SJCRH30 (cell line): ENCODE data around the gene ADM5. TPM values are rescaled to one million over a fixed set of nuclear protein-coding genes. Genes with fewer than 3 reads are reported as not detected.

Source experiments
- DNase-seq, 2 experiments: peaks; one replicate each; pipeline ENCODE4 v3.0.0-alpha.2; 2015 to 2020
- H3K27ac ChIP-seq: fragments of 250-450 bp; sonication (Bioruptor Pico); 2 replicates; pipeline ENCODE4 v1.5.1; 2020; ENCODE audit warnings: mild to moderate bottlenecking, moderate library complexity
- H3K27me3 ChIP-seq: fragments of 250-450 bp; sonication (Bioruptor Pico); 2 replicates; pipeline ENCODE4 v1.5.1; 2020; ENCODE audit warnings: mild to moderate bottlenecking, moderate library complexity
- H3K36me3 ChIP-seq: fragments of 250-450 bp; sonication (Bioruptor Pico); 2 replicates; pipeline ENCODE4 v1.5.1; 2020; ENCODE audit warnings: mild to moderate bottlenecking, moderate library complexity
- H3K4me1 ChIP-seq: fragments of 250-450 bp; sonication (Bioruptor Pico); 2 replicates; pipeline ENCODE4 v1.5.1; 2020; ENCODE audit warnings: mild to moderate bottlenecking, moderate library complexity
- H3K4me3 ChIP-seq: fragments of 250-450 bp; sonication (Bioruptor Pico); 2 replicates; pipeline ENCODE4 v1.5.1; 2020; ENCODE audit warnings: mild to moderate bottlenecking, moderate library complexity
- H3K9me3 ChIP-seq: fragments of 250-450 bp; sonication (Bioruptor Pico); replicated peaks from 2 replicates; pipeline ENCODE4 v1.5.1; 2020; ENCODE audit warnings: mild to moderate bottlenecking, moderate library complexity
- total RNA-seq: library from RNA; depleted of rRNA; stranded (reverse); fragments of >200 nt; shearing (Covaris generic); gene quantifications from 2 replicates; pipeline ENCODE4 v1.2.3, GENCODE V29; 2014

The ADM5 gene
- total RNA-seq, 1 experiment from 2014 or later, result 7.7 TPM

DNA sequence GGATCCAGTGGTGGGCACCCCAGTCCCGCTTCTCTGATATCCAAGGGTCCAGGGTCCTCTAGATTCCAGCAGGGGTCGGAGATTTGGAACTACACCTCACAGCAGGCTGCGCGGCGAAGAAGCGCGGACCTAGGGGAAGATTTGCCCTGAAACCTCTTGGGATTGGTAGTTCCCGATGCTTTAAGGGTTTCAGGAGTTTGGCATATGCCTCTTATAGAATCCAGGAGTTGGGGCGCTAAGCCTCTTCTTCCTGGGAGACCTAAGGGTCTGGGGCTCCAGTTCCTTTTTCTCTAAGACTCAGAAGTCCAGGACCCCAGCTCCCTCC, 23.3 kb upstream of the ADM5 start:
- peak overlapping the region; percentile 70 for H3K4me3 ChIP-seq
- H3K9me3 ChIP-seq, result no peaks in the 10 kb centered on the region
- no peak for DNase-seq
- no peaks in the 10 kb centered on the region for H3K27me3 ChIP-seq
- peaks cover 8% of the 10 kb centered on the region for H3K36me3 ChIP-seq
- 0 out of 2 replicates have a peak, but pooled peaks cover 3% of the 10 kb centered on the region for H3K4me1 ChIP-seq
- H3K27ac ChIP-seq, result peak overlapping the region; percentile 26; the same call in 1 of the 2 replicates

DNA sequence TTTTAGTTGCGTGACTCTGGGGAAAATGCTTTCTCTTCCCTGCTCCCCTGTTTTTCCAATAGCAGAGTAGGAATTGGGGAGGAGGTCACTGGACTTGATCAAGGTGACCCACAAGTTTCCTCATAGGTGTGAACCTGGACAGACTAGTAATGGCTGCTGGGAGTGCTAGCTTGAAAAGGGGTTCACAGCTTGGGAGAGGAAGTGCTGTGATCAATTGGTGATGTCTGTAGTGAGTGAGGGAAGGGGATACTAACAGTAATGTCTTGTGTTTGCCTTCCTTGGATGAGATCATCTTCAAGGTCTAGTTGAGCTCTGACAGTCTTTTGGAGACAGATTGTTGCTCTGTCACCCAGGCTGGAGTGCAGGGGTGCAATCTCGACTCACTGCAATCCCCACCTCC, 21.9 kb upstream of the ADM5 start:
- 0 out of 2 replicates have a peak, but pooled peaks cover 3% of the 10 kb centered on the region for H3K4me1 ChIP-seq
- DNase-seq, result no peak
- H3K9me3 ChIP-seq, result no peaks in the 10 kb centered on the region
- no peak overlapping the region for H3K4me3 ChIP-seq
- H3K27ac ChIP-seq, result no peak overlapping the region
- H3K36me3 ChIP-seq, result peaks cover 3% of the 10 kb centered on the region
- no peaks in the 10 kb centered on the region for H3K27me3 ChIP-seq

DNA sequence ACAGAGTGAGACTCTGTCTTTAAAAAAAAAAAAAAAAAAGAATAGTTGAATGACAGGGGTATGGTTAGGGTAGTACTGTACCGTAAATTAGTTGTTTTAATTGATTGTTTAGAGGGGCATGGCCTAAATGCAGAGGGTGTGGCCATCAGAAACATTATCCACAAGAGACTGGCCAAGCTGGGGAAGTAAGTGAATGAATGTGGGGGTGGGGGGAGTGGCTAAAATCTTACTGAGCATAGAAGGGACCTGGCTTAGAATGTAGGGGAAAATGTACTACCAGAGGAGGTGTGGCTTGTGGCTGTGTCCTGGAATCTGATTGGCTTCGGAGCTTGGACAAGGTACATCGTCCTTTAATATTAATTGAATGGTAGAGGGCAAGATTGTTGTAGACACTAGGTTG, 19.9 kb upstream of the ADM5 start:
- no peaks in the 10 kb centered on the region for H3K4me1 ChIP-seq
- H3K27me3 ChIP-seq, result no peaks in the 10 kb centered on the region
- H3K36me3 ChIP-seq, result peaks cover 3% of the 10 kb centered on the region
- H3K4me3 ChIP-seq, result no peak overlapping the region
- H3K9me3 ChIP-seq, result no peaks in the 10 kb centered on the region
- no peak for DNase-seq
- no peak overlapping the region for H3K27ac ChIP-seq

DNA sequence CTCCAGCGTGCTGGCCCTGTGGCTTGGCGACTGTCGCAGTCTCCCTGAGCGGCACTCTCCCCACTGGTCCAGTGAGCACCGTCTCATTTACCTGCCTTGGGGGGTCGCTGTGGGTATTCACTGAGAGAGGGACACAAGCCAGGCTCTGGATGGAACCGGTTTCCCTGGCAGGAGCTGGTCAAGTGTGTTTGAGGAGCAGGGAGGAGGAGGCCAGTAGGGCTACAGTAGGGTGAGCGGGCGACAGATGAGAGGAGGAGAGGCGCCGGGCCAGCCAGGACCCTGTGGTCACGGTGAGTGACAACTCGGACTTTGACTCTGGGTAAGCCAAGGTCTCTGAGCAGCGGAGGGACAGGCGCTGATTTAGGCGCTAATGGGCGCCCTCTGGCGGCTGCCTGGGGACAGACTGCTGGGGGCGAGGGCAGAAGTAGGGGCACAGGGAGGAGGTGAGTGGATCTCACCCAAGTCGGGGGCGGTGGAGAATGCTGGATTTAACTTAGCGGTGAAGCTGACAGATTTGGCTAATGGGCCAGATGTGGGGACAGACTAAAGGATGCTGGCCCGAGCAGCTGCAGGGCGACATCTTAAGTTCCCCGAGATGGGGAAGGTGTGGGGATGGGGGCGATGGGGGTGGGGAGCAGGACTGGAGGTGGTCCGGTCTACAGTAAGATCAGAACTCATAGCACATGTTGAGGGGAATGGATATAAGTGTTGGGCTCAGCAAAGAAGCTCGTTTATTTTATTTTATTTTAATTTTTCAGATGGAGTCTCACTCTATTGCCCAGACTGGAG, 17.1 kb upstream of the ADM5 start:
- Histone ChIP-seq H3K27ac (no peak overlapping the region), H3K36me3 (peaks cover 3% of the 10 kb centered on the region), H3K4me1 (no peaks in the 10 kb centered on the region), H3K4me3 (no peak overlapping the region), H3K9me3 (no peaks in the 10 kb centered on the region), H3K27me3 (no peaks in the 10 kb centered on the region)
- peak; percentile 65 to 72 for DNase-seq

DNA sequence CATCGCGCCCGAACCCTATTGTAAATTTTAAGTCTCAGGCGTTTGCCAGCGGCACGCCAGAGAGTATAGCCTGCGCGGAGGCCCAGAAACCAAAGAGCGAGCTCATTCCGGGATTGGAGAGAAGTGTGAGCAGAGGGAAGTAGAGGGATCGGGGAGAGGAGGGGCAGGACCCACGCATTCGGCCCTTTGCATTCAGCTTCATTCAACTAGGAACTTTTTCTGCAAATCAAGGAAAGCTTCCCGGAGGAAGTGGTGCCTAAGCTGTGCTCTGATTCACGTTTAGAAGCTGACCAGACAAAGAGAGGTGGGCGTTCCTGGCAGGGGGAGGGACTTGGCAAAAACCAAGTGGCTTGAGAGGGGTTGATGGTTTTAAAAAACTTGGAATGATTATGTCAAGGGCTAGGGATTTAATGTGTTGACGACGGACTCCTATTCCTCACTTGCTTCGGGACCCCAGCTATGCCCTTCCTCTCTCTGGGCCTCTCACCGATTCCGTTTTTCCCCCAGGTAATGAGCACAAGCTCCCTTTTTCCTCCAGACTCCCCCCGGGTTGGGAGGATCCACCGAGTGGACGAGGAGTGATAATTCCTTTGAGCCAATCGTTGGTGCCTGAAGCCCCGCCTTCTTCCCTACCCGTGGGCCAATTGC, 13.1 kb upstream of the ADM5 start:
- peaks cover 11% of the 10 kb centered on the region for H3K36me3 ChIP-seq
- H3K9me3 ChIP-seq, result no peaks in the 10 kb centered on the region
- H3K4me1 ChIP-seq, result peaks cover 18% of the 10 kb centered on the region
- no peaks in the 10 kb centered on the region for H3K27me3 ChIP-seq
- peak in 1 of 2 experiments; percentile 84 for DNase-seq
- peak overlapping the region; percentile 94 for H3K4me3 ChIP-seq
- peak overlapping the region; percentile 98 for H3K27ac ChIP-seq

DNA sequence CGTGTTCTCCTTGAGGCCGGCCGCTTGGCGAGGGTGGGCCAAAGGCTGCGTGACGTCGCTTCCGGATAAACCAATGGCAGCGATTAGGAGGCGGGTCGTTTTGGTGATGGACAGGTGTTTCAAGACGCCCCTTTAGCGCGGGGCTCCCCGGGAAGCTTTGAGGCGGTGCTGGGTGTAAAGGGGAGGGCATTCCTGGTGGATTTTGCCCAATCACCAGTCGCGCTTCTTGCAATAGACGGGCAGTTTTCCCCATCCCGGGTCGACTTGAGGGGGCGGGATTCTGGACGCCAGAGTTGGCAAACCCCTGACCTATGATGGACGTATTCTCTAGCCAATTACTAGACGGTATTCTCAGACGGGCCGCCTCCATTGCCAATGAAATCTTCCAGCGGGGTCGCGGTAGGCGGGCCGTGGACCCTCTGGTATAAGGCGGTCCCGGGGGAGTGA, 12.6 kb upstream of the ADM5 start:
- Histone ChIP-seq H3K27ac (peak overlapping the region; percentile 98), H3K4me1 (peaks cover 18% of the 10 kb centered on the region), H3K4me3 (peak overlapping the region; percentile 94), H3K36me3 (peaks cover 16% of the 10 kb centered on the region), H3K9me3 (no peaks in the 10 kb centered on the region), H3K27me3 (no peaks in the 10 kb centered on the region)
- DNase-seq, result peak; percentile 100

DNA sequence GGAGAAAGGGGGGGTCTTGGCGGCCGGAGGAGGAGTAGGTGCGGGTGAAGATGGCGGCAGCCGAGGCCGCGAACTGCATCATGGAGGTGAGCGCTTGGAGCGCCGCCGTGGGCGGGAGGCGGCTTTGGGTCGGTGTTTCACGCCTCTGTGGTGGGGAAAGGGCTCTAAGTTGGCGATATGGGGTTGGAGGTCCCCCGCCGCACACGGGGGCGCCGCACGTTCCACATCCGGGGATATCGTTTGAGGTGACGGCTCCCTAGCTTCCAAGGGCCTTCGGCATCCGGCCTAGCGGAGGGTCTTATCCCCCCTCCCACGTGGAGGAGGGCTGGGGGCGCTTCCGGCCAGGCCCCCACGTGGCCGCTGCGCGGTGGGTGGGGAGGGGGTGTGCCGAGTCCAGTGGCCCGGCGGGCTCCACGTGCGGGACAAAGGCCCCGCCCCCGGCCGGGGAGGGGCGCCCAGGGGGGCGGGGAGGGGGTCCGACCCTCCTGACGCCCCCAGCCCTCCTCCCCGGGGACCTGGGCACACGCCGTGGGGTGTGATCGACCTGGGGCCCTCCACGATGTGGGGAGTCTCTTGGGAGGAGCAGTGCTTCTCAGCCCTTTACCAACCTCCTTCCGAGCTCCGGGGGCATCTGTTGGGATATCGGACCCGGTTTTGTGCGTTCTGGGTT, 12.0 kb upstream of the ADM5 start, which contains the start of gene PRMT1:
TSS of gene PRMT1 (plus strand) at position 41 of the 670 bp plus-strand sequence. CDS start at position 51, 10 bp downstream.
- Histone ChIP-seq H3K9me3 (no peaks in the 10 kb centered on the region), H3K4me3 (peak within 1 kb of the TSS; percentile 94), H3K27me3 (no peaks in the 10 kb centered on the region), H3K36me3 (peaks cover 22% of the 10 kb centered on the region), H3K27ac (peak within 1 kb of the TSS; percentile 98), H3K4me1 (peaks cover 18% of the 10 kb centered on the region)
- peak; percentile 67 to 68 for DNase-seq

DNA sequence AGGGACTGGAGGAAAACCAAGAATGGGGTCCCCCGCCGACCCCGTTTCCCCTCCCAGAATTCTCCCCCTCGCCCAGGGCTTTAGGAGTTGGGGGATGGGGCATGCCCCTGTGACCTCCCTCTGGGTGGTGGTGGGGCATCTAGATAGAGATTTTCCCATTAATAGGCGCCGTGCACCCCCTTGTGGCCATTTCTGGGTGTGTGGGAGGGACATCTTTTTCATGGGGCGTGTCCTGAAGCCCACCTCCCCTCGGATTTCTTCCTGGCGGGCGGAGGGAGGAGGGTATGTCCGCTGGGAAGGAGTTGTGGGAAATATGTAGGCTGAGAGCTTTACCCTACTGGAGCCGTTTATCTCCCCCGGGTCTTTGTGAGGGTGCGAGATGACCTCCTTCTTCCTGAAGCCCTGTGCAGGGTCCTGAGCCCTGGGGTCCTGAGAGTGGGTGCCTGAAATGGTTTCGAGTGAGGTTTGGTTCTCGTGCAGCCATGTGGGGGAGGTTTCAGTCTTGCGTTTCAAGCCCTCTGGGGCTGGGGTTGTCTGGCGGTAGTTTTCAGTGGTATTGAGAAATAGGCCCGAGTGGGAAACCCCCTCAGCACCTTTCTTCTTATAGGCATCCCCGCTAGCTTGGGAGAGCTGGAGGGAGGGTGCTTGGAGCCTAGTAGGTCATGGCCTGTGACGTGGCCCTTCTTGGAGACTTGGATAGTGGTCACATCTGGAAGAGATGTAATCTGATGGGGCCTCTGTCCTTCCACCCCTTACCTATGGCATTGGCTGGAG, 11.3 kb upstream of the ADM5 start:
- peaks cover 29% of the 10 kb centered on the region for H3K36me3 ChIP-seq
- H3K27me3 ChIP-seq, result no peaks in the 10 kb centered on the region
- DNase-seq, result peak; percentile 87 to 93
- H3K27ac ChIP-seq, result peak overlapping the region; percentile 98
- peak overlapping the region; percentile 94 for H3K4me3 ChIP-seq
- H3K9me3 ChIP-seq, result no peaks in the 10 kb centered on the region
- H3K4me1 ChIP-seq, result peaks cover 18% of the 10 kb centered on the region

DNA sequence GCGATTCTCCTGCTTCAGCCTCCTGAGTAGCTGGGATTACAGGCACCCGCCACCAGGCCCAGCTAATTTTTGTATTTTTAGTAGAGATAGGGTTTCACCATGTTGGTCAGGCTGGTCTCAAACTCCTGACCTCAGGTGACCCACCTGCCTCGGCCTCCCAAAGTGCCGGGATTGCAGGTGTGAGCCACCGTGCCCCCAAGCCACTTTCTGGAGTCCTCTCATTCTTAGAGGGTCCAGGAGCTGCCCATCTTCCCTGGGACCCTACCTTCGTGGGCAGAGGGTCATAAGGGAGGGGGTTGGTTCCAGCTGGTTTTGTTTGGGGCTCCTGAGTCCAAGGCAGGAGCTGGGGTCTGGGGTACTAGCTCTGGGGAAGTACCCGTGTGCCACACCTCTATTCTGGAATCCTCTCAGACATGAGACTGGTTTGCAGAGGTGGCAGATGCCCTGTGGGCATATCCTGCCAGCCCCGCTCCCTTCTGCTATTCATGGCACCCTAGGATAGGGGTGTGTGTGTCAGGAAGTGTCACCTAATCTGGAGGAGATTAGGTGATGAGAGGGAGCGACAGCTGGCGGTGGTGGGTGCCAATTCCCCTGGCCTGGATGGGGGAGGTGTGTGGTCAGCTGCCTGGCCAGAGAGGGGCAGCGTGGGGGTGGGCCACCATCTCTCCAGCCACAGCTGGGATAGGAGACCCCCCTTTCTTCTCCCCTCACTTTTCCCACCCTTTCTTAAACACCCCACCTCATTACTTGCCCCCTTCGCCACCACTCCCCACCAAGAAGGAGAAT, 10.2 kb upstream of the ADM5 start:
- Histone ChIP-seq H3K9me3 (no peaks in the 10 kb centered on the region), H3K4me3 (peak overlapping the region; percentile 94), H3K36me3 (peaks cover 39% of the 10 kb centered on the region), H3K27me3 (no peaks in the 10 kb centered on the region), H3K27ac (peak overlapping the region; percentile 50), H3K4me1 (peaks cover 18% of the 10 kb centered on the region)
- peak; percentile 78 to 83 for DNase-seq

DNA sequence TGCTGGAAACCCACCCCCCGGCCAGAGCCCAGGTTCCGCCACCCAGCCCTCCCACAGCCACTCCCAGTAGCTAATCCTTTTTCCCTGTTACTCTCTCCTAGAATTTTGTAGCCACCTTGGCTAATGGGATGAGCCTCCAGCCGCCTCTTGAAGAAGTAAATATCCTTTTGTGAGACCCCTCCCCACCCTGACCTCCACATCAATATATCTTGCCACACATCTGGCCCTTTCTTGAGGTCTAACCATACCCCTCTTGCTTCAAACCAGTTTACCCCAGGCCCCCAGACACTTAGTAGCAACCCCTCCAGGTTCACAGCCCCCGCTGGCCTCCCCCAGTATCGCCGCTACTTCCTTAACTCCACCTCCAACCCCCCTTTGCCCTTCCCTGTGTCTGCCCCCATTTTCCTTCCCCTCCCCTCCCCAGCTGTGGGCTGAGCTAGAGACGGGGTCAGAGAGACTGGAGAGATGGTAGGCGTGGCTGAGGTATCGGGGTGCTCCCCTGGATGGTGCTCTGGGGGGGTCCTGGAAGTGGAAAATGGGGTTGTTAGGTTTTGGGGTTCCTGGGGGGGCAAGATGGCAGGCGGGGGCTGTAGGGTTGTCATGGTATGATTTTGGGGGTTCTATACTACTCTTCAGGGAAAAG, 9.5 kb upstream of the ADM5 start:
- Histone ChIP-seq H3K27ac (peak overlapping the region; percentile 50), H3K4me1 (peaks cover 18% of the 10 kb centered on the region)

DNA sequence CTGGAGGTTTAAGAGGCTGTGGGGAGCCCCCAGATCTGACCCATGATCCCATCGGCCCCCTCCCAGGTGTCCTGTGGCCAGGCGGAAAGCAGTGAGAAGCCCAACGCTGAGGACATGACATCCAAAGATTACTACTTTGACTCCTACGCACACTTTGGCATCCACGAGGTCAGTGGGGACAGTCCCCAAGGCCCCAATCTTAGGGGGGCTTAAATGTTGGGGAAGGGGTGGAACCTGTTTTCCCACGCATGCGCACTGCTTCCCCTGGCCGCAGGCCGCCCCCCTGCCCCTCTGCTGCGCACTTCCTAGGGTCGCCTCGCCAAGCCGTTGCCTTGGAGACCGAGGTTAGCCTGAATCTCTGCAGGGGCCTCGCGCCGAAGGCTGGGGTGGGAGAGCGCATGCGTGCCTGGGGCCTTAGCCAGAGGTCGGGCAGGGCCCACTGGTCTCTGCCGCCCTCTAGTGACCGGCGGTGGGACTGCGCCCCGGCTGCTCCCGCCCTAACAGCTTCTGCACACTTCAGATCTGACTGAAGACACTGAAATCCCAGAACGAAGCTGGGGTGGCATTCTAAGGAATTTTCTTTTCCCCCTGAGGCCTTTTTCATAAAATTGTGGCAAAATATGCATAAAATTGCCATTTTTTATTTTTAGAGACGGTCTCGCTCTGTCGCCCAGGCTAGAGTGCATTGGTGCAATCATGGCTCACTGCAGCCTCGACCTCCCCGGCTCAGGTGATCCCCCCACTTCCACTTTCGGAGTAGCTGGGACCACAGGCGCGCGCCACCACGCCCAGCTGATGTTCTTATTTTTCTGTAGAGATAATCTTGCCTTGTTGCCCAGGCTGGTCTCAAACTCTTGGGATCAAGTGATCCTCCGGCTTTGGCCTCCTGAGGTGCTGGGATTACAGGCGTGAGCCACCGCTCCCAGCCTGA, 8.7 kb upstream of the ADM5 start:
- peak; percentile 92 to 95 for DNase-seq
- Histone ChIP-seq H3K4me3 (peak overlapping the region; percentile 94; the same call in 1 of the 2 replicates), H3K4me1 (peaks cover 18% of the 10 kb centered on the region), H3K27ac (peak overlapping the region; percentile 50; the same call in 1 of the 2 replicates), H3K36me3 (peaks cover 53% of the 10 kb centered on the region), H3K27me3 (no peaks in the 10 kb centered on the region), H3K9me3 (no peaks in the 10 kb centered on the region)

More for the DNA sequence above, 9.5 kb upstream of the ADM5 start:
- Histone ChIP-seq H3K36me3 (peaks cover 46% of the 10 kb centered on the region), H3K27me3 (no peaks in the 10 kb centered on the region), H3K4me3 (peak overlapping the region; percentile 94), H3K9me3 (no peaks in the 10 kb centered on the region)
- DNase-seq, result peak in 1 of 2 experiments; percentile 41

DNA sequence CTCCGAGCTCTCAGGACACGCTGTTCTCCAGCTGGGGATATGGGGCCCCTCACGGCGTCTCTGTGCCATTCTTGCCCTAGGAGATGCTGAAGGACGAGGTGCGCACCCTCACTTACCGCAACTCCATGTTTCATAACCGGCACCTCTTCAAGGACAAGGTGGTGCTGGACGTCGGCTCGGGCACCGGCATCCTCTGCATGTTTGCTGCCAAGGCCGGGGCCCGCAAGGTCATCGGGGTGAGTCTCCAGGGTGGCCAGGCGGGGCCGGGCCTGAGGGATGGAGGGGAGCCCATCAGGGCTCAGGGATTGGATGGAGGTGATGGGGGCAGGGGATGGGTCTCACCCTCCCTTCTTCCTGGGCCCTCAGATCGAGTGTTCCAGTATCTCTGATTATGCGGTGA, 7.6 kb upstream of the ADM5 start:
- Histone ChIP-seq H3K9me3 (no peaks in the 10 kb centered on the region), H3K36me3 (peaks cover 60% of the 10 kb centered on the region), H3K4me3 (no peak overlapping the region), H3K27me3 (no peaks in the 10 kb centered on the region), H3K27ac (no peak overlapping the region), H3K4me1 (peaks cover 18% of the 10 kb centered on the region)
- DNase-seq, result no peak
